GM12875 (cell line): ENCODE measurements around the gene C2CD2.

Experiments used
- H3K4me3 ChIP-seq: one replicate; pipeline ENCODE4 v1.5.1; 2011; ENCODE audit warnings: low read depth, low read length, control low read depth
- TF ChIP-seq, protein P1 (sequence below): IDR thresholded peaks from 2 replicates; pipeline ENCODE4 v1.5.1; 2011; ENCODE audit warnings: low read depth, mild to moderate bottlenecking, control low read depth, inconsistent platforms, low read length, moderate library complexity, borderline replicate concordance; ENCODE audit not compliant: insufficient read depth

C2CD2 gene

GRCh38 chr21:41886328-41886727 is 67.5 kb downstream of the C2CD2 start:
- TF ChIP-seq, protein P1, sequence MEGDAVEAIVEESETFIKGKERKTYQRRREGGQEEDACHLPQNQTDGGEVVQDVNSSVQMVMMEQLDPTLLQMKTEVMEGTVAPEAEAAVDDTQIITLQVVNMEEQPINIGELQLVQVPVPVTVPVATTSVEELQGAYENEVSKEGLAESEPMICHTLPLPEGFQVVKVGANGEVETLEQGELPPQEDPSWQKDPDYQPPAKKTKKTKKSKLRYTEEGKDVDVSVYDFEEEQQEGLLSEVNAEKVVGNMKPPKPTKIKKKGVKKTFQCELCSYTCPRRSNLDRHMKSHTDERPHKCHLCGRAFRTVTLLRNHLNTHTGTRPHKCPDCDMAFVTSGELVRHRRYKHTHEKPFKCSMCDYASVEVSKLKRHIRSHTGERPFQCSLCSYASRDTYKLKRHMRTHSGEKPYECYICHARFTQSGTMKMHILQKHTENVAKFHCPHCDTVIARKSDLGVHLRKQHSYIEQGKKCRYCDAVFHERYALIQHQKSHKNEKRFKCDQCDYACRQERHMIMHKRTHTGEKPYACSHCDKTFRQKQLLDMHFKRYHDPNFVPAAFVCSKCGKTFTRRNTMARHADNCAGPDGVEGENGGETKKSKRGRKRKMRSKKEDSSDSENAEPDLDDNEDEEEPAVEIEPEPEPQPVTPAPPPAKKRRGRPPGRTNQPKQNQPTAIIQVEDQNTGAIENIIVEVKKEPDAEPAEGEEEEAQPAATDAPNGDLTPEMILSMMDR: no peak
- no peak overlapping the region for H3K4me3 ChIP-seq

DNA sequence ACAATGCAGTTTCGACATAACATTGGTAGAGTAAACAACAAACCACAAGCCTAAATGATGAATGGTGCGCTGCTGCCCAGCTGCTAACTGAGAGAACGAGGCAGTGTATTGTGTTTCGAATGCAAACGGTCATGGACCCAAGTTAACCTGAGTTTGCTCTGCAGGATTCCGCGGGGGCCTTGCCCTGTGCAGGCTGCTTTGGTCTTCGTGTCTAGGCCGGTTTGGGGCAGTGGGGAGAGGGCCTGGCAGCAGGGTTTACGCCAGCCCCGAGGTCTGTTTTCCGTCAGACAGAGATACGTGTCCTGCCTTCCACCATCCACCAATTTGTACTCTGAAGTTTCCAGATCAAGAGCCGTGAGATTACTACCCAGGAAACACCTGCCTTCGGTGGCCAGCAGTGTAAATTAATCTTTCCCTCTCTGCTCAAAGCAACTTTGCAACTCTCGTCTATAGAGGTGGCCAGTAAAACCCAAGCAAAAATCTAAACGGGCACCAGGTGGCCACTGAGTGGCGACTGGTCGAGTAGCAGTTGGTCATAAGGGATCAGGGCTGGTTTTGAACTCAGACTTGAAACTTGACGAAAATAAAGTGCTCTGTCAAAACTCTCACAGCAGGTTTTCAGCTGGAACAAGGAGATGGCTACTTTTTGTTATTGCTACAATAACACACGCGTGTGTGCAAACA is 68.3 kb downstream of the C2CD2 start:
- TF ChIP-seq, protein P1: no peak
- H3K4me3 ChIP-seq: no peak overlapping the region

DNA sequence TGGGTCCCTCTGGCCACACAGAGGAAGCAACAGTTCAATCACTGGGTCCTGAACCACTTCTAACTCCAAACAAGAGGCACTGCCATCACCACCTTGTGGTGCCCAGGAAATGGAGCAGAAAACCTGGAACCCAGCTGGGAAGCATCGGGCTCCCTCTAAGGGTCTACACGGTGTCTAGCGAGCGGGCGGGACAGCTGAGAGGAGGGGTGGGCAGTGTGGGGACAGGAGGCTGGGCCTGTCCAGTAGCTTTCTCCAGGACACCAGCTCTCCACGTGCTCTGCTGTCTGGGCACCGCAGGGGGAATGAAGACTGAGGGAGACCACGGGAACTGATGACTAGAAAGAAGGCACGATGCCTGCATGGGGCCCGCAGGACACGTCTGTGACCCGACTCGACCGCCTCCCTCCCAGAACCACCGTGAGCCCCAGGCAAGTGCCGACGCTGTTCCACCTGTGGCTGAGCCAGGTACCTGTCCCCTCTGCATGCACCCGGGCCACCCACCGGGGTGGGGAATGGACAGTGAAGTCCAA is 69.3 kb downstream of the C2CD2 start:
- H3K4me3 ChIP-seq: no peak overlapping the region
- TF ChIP-seq, protein P1: no peak

GRCh38 chr21:41883582-41883981 is 70.2 kb downstream of the C2CD2 start:
- no peak overlapping the region for H3K4me3 ChIP-seq
- TF ChIP-seq, protein P1: no peak

DNA sequence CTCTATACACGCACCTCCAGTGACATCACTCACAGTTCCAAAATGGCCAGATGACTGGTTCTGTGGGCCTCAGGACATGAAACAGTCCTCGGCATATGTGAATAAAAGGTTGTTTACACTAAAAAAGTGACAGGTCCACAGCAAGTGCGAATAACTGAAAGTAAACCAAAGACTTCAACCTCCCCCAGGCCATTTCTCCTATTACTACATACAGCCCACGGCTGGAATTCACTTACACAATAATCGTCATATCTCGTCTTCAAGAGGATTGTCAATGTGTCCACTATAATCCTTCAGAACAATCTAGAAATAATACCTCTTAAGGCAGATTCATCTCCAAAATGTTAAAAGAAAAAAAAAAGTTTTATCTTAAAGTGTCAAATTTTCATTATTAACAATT is 72.8 kb downstream of the C2CD2 start:
- no peak overlapping the region for H3K4me3 ChIP-seq
- TF ChIP-seq, protein P1: no peak

GRCh38 chr21:41880153-41880552 is 73.7 kb downstream of the C2CD2 start:
- peak overlapping the region; percentile 87 for H3K4me3 ChIP-seq
- TF ChIP-seq, protein P1: no peak

- TF ChIP-seq, protein P1: no peak
- H3K4me3 ChIP-seq: peak within 1 kb of the TSS; percentile 87
Measured at GRCh38 chr21:41879190-41879998, 74.4 kb downstream of the C2CD2 start, which contains the start of gene PRDM15. Gene PRDM15, minus strand, starts transcription at chr21:41879344. Its CDS starts 18,981 bp downstream, at chr21:41860363.
